Gastrocnemius medialis (tissue), 4 donors: ENCODE results near the gene ZNF611.

Source experiments
- CTCF ChIP-seq, 5 experiments: fragments of 450-650 bp in 3 of 5; fragments of 200-600 bp in 2 of 5; sonication (generic) in 2 of 5; IDR thresholded peaks in 4 of 5; conservative IDR thresholded peaks in 1 of 5; 1 replicate in 4 of 5; 2 replicates in 1 of 5; pipeline ENCODE4 v1.5.1; 2016 to 2019; ENCODE audit warnings: antibody characterized with exemption in 5 of 5, mild to moderate bottlenecking in 3 of 5, moderate library complexity in 3 of 5
- POLR2A ChIP-seq, 2 donors: fragments of 450-650 bp; IDR thresholded peaks; one replicate each; pipeline ENCODE4 v1.6.1; 2017; ENCODE audit warnings: antibody characterized with exemption in 2 of 2, mild to moderate bottlenecking in 2 of 2, moderate library complexity in 2 of 2

- TF ChIP-seq CTCF (IDR thresholded peaks at IDR 0.05 in 4 of 5, conservative IDR thresholded peaks at IDR 0.05 in 1 of 5) (no peak), POLR2A (IDR thresholded peaks at IDR 0.05) (no peak)
Observed at GRCh38 chr19:52659013-52659412, 75.8 kb downstream of the ZNF611 start.
